Activated naive CD4-positive, alpha-beta T cell treated with anti-CD3 and anti-CD28 coated beads, Interleukin-2, amount 50 U/mL, for 24 hours (primary cell): ENCODE measurements around the gene ABCG5.

ENCODE experiments used
- H3K27ac Mint-ChIP-seq: one replicate; pipeline ENCODE4 v1.8.0; 2021; ENCODE audit warnings: mild to moderate bottlenecking, mixed read lengths
- H3K27me3 Mint-ChIP-seq: one replicate; pipeline ENCODE4 v1.8.0; 2021; ENCODE audit warnings: mixed read lengths
- H3K36me3 Mint-ChIP-seq: one replicate; pipeline ENCODE4 v1.8.0; 2021; ENCODE audit warnings: mixed read lengths
- H3K4me1 Mint-ChIP-seq: one replicate; pipeline ENCODE4 v1.8.0; 2021; ENCODE audit warnings: mixed read lengths
- H3K4me3 Mint-ChIP-seq: one replicate; pipeline ENCODE4 v1.8.0; 2021; ENCODE audit warnings: mild to moderate bottlenecking, mixed read lengths
- H3K9me3 Mint-ChIP-seq: one replicate; pipeline ENCODE4 v1.8.0; 2021; ENCODE audit warnings: mixed read lengths

Gene ABCG5

GRCh38 chr2:43825841-43826240 lies 12.8 kb downstream of the ABCG5 start:
- H3K27ac Mint-ChIP-seq: no peak overlapping the region
- no peaks in the 10 kb centered on the region for H3K9me3 Mint-ChIP-seq
- H3K4me3 Mint-ChIP-seq: no peak overlapping the region
- H3K4me1 Mint-ChIP-seq: no peaks in the 10 kb centered on the region
- no peaks in the 10 kb centered on the region for H3K36me3 Mint-ChIP-seq
- peaks cover 22% of the 10 kb centered on the region for H3K27me3 Mint-ChIP-seq

GRCh38 chr2:43824951-43825493 lies 13.6 kb downstream of the ABCG5 start:
- no peaks in the 10 kb centered on the region for H3K9me3 Mint-ChIP-seq
- H3K27me3 Mint-ChIP-seq: peaks cover 18% of the 10 kb centered on the region
- H3K27ac Mint-ChIP-seq: no peak overlapping the region
- no peaks in the 10 kb centered on the region for H3K4me1 Mint-ChIP-seq
- no peaks in the 10 kb centered on the region for H3K36me3 Mint-ChIP-seq
- H3K4me3 Mint-ChIP-seq: no peak overlapping the region

- no peak overlapping the region for H3K4me3 Mint-ChIP-seq
- peaks cover 15% of the 10 kb centered on the region for H3K27me3 Mint-ChIP-seq
- no peaks in the 10 kb centered on the region for H3K9me3 Mint-ChIP-seq
- no peak overlapping the region for H3K27ac Mint-ChIP-seq
- H3K4me1 Mint-ChIP-seq: no peaks in the 10 kb centered on the region
- H3K36me3 Mint-ChIP-seq: no peaks in the 10 kb centered on the region
Measured at GRCh38 chr2:43824512-43824911, 14.1 kb downstream of the ABCG5 start.

GRCh38 chr2:43823751-43824150 lies 14.9 kb downstream of the ABCG5 start:
- no peak overlapping the region for H3K4me3 Mint-ChIP-seq
- H3K27me3 Mint-ChIP-seq: peaks cover 13% of the 10 kb centered on the region
- no peaks in the 10 kb centered on the region for H3K4me1 Mint-ChIP-seq
- H3K27ac Mint-ChIP-seq: no peak overlapping the region
- no peaks in the 10 kb centered on the region for H3K36me3 Mint-ChIP-seq
- H3K9me3 Mint-ChIP-seq: no peaks in the 10 kb centered on the region

- no peak overlapping the region for H3K27ac Mint-ChIP-seq
- H3K4me1 Mint-ChIP-seq: no peaks in the 10 kb centered on the region
- no peak overlapping the region for H3K4me3 Mint-ChIP-seq
- no peaks in the 10 kb centered on the region for H3K9me3 Mint-ChIP-seq
- peaks cover 11% of the 10 kb centered on the region for H3K27me3 Mint-ChIP-seq
- no peaks in the 10 kb centered on the region for H3K36me3 Mint-ChIP-seq
Measured at GRCh38 chr2:43822839-43823238, 15.8 kb downstream of the ABCG5 start.

- no peak overlapping the region for H3K27ac Mint-ChIP-seq
Measured at GRCh38 chr2:43819491-43820163, 19.0 kb downstream of the ABCG5 start.

GRCh38 chr2:43818761-43819160 lies 19.9 kb downstream of the ABCG5 start:
- H3K4me1 Mint-ChIP-seq: no peaks in the 10 kb centered on the region
- H3K9me3 Mint-ChIP-seq: no peaks in the 10 kb centered on the region
- H3K4me3 Mint-ChIP-seq: no peak overlapping the region
- H3K27me3 Mint-ChIP-seq: peaks cover 10% of the 10 kb centered on the region
- H3K36me3 Mint-ChIP-seq: no peaks in the 10 kb centered on the region
- no peak overlapping the region for H3K27ac Mint-ChIP-seq

More at GRCh38 chr2:43819491-43820163, 19.0 kb downstream of the ABCG5 start:
- Mint-ChIP-seq H3K36me3 (no peaks in the 10 kb centered on the region), H3K27me3 (peaks cover 11% of the 10 kb centered on the region), H3K9me3 (no peaks in the 10 kb centered on the region), H3K4me1 (no peaks in the 10 kb centered on the region), H3K4me3 (no peak overlapping the region)

- no peaks in the 10 kb centered on the region for H3K4me1 Mint-ChIP-seq
- H3K36me3 Mint-ChIP-seq: no peaks in the 10 kb centered on the region
- H3K4me3 Mint-ChIP-seq: no peak overlapping the region
Measured at GRCh38 chr2:43814711-43815110, 23.9 kb downstream of the ABCG5 start.

GRCh38 chr2:43812947-43813346 lies 25.7 kb downstream of the ABCG5 start:
- no peaks in the 10 kb centered on the region for H3K4me1 Mint-ChIP-seq
- peaks cover 1% of the 10 kb centered on the region for H3K27me3 Mint-ChIP-seq
- no peaks in the 10 kb centered on the region for H3K9me3 Mint-ChIP-seq
- no peaks in the 10 kb centered on the region for H3K36me3 Mint-ChIP-seq
- H3K27ac Mint-ChIP-seq: no peak overlapping the region
- H3K4me3 Mint-ChIP-seq: no peak overlapping the region

More at GRCh38 chr2:43814711-43815110, 23.9 kb downstream of the ABCG5 start:
- H3K27me3 Mint-ChIP-seq: peaks cover 1% of the 10 kb centered on the region
- no peaks in the 10 kb centered on the region for H3K9me3 Mint-ChIP-seq
- no peak overlapping the region for H3K27ac Mint-ChIP-seq

- Mint-ChIP-seq H3K4me1 (no peaks in the 10 kb centered on the region), H3K4me3 (no peak overlapping the region), H3K9me3 (no peaks in the 10 kb centered on the region), H3K27me3 (peaks cover 1% of the 10 kb centered on the region), H3K36me3 (no peaks in the 10 kb centered on the region), H3K27ac (no peak overlapping the region)
Measured at GRCh38 chr2:43812006-43812405, 26.6 kb downstream of the ABCG5 start.

- H3K36me3 Mint-ChIP-seq: no peaks in the 10 kb centered on the region
- no peaks in the 10 kb centered on the region for H3K27me3 Mint-ChIP-seq
- no peak overlapping the region for H3K4me3 Mint-ChIP-seq
- H3K27ac Mint-ChIP-seq: no peak overlapping the region
- no peaks in the 10 kb centered on the region for H3K4me1 Mint-ChIP-seq
- no peaks in the 10 kb centered on the region for H3K9me3 Mint-ChIP-seq
Measured at GRCh38 chr2:43810888-43811287, 27.8 kb downstream of the ABCG5 start.

GRCh38 chr2:43810452-43810851 lies 28.2 kb downstream of the ABCG5 start:
- H3K4me3 Mint-ChIP-seq: no peak overlapping the region
- H3K36me3 Mint-ChIP-seq: no peaks in the 10 kb centered on the region
- no peaks in the 10 kb centered on the region for H3K27me3 Mint-ChIP-seq
- no peaks in the 10 kb centered on the region for H3K4me1 Mint-ChIP-seq
- H3K27ac Mint-ChIP-seq: no peak overlapping the region
- no peaks in the 10 kb centered on the region for H3K9me3 Mint-ChIP-seq

- H3K27me3 Mint-ChIP-seq: no peaks in the 10 kb centered on the region
- H3K4me1 Mint-ChIP-seq: no peaks in the 10 kb centered on the region
- no peaks in the 10 kb centered on the region for H3K9me3 Mint-ChIP-seq
- H3K4me3 Mint-ChIP-seq: no peak overlapping the region
- peaks cover 10% of the 10 kb centered on the region for H3K36me3 Mint-ChIP-seq
- no peak overlapping the region for H3K27ac Mint-ChIP-seq
Measured at GRCh38 chr2:43806719-43807031, 32.0 kb downstream of the ABCG5 start.

GRCh38 chr2:43803113-43803512 lies 35.5 kb downstream of the ABCG5 start:
- no peak overlapping the region for H3K27ac Mint-ChIP-seq
- no peak overlapping the region for H3K4me3 Mint-ChIP-seq
- peaks cover 10% of the 10 kb centered on the region for H3K36me3 Mint-ChIP-seq
- H3K4me1 Mint-ChIP-seq: no peaks in the 10 kb centered on the region
- no peaks in the 10 kb centered on the region for H3K27me3 Mint-ChIP-seq
- H3K9me3 Mint-ChIP-seq: no peaks in the 10 kb centered on the region

GRCh38 chr2:43802135-43802534 lies 36.5 kb downstream of the ABCG5 start:
- peaks cover 10% of the 10 kb centered on the region for H3K36me3 Mint-ChIP-seq

GRCh38 chr2:43800894-43801293 lies 37.7 kb downstream of the ABCG5 start:
- no peak overlapping the region for H3K27ac Mint-ChIP-seq
- H3K4me1 Mint-ChIP-seq: no peaks in the 10 kb centered on the region
- no peaks in the 10 kb centered on the region for H3K27me3 Mint-ChIP-seq
- no peaks in the 10 kb centered on the region for H3K9me3 Mint-ChIP-seq
- peaks cover 10% of the 10 kb centered on the region for H3K36me3 Mint-ChIP-seq
- H3K4me3 Mint-ChIP-seq: no peak overlapping the region

More at GRCh38 chr2:43802135-43802534, 36.5 kb downstream of the ABCG5 start:
- no peak overlapping the region for H3K27ac Mint-ChIP-seq
- H3K4me1 Mint-ChIP-seq: no peaks in the 10 kb centered on the region
- H3K4me3 Mint-ChIP-seq: no peak overlapping the region
- H3K27me3 Mint-ChIP-seq: no peaks in the 10 kb centered on the region
- no peaks in the 10 kb centered on the region for H3K9me3 Mint-ChIP-seq

- Mint-ChIP-seq H3K4me3 (no peak overlapping the region), H3K9me3 (no peaks in the 10 kb centered on the region), H3K27ac (no peak overlapping the region), H3K36me3 (peaks cover 8% of the 10 kb centered on the region), H3K4me1 (no peaks in the 10 kb centered on the region), H3K27me3 (no peaks in the 10 kb centered on the region)
Measured at GRCh38 chr2:43798300-43798699, 40.3 kb downstream of the ABCG5 start.
